Endodermal cell (in vitro differentiated cells): ENCODE data around the gene KCNH8. TPM values are rescaled to one million over a fixed set of nuclear protein-coding genes. Genes with fewer than 3 reads are reported as not detected.

Source experiments
- DNase-seq: peaks from one replicate; pipeline ENCODE4 v3.0.0-alpha.2; 2017
- H3K27ac ChIP-seq: 2 replicates; pipeline ENCODE4 v1.5.1; 2013; ENCODE audit warnings: mild to moderate bottlenecking, low read depth, low read length, moderate library complexity
- H3K27me3 ChIP-seq: 2 replicates; pipeline ENCODE4 v1.6.1; 2013; ENCODE audit warnings: mild to moderate bottlenecking, low read length, moderate library complexity; ENCODE audit not compliant: insufficient read depth, control insufficient read depth, poor library complexity, severe bottlenecking
- H3K36me3 ChIP-seq: 2 replicates; pipeline ENCODE4 v1.7.0; 2013; ENCODE audit warnings: mild to moderate bottlenecking, low read length, moderate library complexity; ENCODE audit not compliant: control insufficient read depth, insufficient read depth
- H3K4me1 ChIP-seq: one replicate; pipeline ENCODE4 v1.7.0; 2013; ENCODE audit warnings: low read length; ENCODE audit not compliant: control insufficient read depth, insufficient read depth
- H3K4me3 ChIP-seq: 2 replicates; pipeline ENCODE4 v1.5.1; 2013; ENCODE audit warnings: mild to moderate bottlenecking, low read length, moderate library complexity
- H3K9ac ChIP-seq: 2 replicates; pipeline ENCODE4 v1.6.1; 2013; ENCODE audit warnings: mild to moderate bottlenecking, low read length, moderate library complexity; ENCODE audit not compliant: poor library complexity, severe bottlenecking; ENCODE audit errors: extremely low read depth
- H3K9me3 ChIP-seq: 2 replicates; pipeline ENCODE4 v1.6.1; 2013; ENCODE audit warnings: mild to moderate bottlenecking, low read length, moderate library complexity; ENCODE audit not compliant: control insufficient read depth
- H3K27ac Mint-ChIP-seq: 2 replicates; pipeline ENCODE4 v1.8.0; 2020; ENCODE audit warnings: mixed read lengths
- H3K27me3 Mint-ChIP-seq: 2 replicates; pipeline ENCODE4 v1.8.0; 2021; ENCODE audit warnings: mild to moderate bottlenecking, mixed read lengths; ENCODE audit not compliant: insufficient read depth
- H3K36me3 Mint-ChIP-seq: 2 replicates; pipeline ENCODE4 v1.8.0; 2020; ENCODE audit warnings: low read depth, mixed read lengths
- H3K4me1 Mint-ChIP-seq: 2 replicates; pipeline ENCODE4 v1.8.0; 2020; ENCODE audit warnings: mixed read lengths
- H3K4me3 Mint-ChIP-seq: 2 replicates; pipeline ENCODE4 v1.8.0; 2020; ENCODE audit warnings: mild to moderate bottlenecking, moderate library complexity, mixed read lengths
- H3K9me3 Mint-ChIP-seq: 2 replicates; pipeline ENCODE4 v1.8.0; 2020; ENCODE audit warnings: mild to moderate bottlenecking, mixed read lengths
- WGBS, 2 experiments: methylation state at CpG; one replicate each; pipeline versions ENCODE4 v1.1.5 to v1.1.7; 2013; ENCODE audit warnings: missing lambda C conversion rate in 2 of 2, mixed read lengths in 1 of 2; ENCODE audit not compliant: insufficient coverage in 1 of 2, insufficient read length in 1 of 2; 5-methylcytosine and 5-hydroxymethylcytosine counted together
- total RNA-seq, 2 donors: library from RNA; stranded (reverse); fragmentation: NEBNext Ultra II Directional in 1 of 2; extraction: Animal tissue kit (Norgen Biotek cat#: 25700) in 1 of 2; gene quantifications; 2 replicates in 1 of 2; 3 replicates in 1 of 2; pipeline ENCODE4 v1.2.1, GENCODE V29; 2021
- TF ChIP-seq, protein P1 (sequence below): fragments of 200-600 bp; sonication (generic); conservative IDR thresholded peaks from 2 replicates; pipeline ENCODE4 v1.5.0; 2021; ENCODE audit warnings: antibody characterized with exemption, mild to moderate bottlenecking

Gene KCNH8
- total RNA-seq, 2 donors from 2014 or later, result 12.0 to 15.0 TPM

DNA sequence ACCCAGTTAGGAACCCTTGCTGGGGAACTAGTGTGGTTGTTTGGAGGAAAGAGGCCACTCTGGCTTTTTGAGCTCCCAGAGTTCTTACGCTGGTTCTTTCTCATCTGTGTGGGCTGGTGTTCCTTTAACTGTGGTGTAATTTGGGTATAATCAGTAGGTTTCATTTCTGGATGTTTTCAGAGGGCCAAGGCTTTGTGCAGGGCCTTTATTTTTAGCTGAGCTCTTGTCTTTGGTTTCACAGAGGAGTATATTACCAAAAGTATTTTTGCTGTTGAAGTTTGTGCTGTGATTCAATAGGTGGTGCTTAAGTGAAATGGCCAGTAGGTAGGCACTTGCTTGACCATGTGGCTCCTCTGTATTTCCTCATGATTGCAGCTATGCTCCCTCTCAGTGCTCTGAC is 357.9 kb downstream of the KCNH8 start:
- Mint-ChIP-seq H3K9me3 (no peaks in the 10 kb centered on the region), H3K4me3 (no peak overlapping the region), H3K27ac (no peak overlapping the region), H3K27me3 (no peaks in the 10 kb centered on the region), H3K36me3 (no peaks in the 10 kb centered on the region), H3K4me1 (peaks cover 2% of the 10 kb centered on the region)
- Histone ChIP-seq H3K4me1 (no peaks in the 10 kb centered on the region), H3K9ac (no peak overlapping the region), H3K36me3 (peaks cover under 1% of the 10 kb centered on the region), H3K9me3 (no peaks in the 10 kb centered on the region), H3K27ac (no peak overlapping the region), H3K4me3 (no peak overlapping the region), H3K27me3 (no peaks in the 10 kb centered on the region)
- TF ChIP-seq, protein P1, sequence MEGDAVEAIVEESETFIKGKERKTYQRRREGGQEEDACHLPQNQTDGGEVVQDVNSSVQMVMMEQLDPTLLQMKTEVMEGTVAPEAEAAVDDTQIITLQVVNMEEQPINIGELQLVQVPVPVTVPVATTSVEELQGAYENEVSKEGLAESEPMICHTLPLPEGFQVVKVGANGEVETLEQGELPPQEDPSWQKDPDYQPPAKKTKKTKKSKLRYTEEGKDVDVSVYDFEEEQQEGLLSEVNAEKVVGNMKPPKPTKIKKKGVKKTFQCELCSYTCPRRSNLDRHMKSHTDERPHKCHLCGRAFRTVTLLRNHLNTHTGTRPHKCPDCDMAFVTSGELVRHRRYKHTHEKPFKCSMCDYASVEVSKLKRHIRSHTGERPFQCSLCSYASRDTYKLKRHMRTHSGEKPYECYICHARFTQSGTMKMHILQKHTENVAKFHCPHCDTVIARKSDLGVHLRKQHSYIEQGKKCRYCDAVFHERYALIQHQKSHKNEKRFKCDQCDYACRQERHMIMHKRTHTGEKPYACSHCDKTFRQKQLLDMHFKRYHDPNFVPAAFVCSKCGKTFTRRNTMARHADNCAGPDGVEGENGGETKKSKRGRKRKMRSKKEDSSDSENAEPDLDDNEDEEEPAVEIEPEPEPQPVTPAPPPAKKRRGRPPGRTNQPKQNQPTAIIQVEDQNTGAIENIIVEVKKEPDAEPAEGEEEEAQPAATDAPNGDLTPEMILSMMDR, result no peak
- DNase-seq, result no peak
- WGBS, 2 experiments, result 100% methylated on average over 1 of the region's 1 CpG; no CpG with 5 or more reads in 1 of the 2 experiments

DNA sequence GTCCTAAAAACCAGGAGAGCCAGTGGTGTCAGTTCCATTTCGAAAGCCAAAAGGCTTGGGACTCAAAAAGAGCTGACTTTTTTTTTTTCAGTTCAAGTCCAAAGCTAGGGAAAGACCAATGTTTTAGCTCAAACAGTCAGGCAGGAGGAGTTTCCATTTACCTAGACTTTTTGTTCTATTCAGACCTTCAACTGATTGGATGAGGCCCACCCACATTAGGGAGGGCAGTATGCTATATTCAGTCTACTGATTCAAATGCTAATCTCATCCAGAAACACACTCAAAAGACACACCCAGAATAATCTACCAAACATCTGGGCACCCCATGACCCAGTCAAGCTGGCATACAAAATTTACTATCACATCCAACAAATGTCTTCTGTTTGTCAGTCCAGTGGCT is 374.0 kb downstream of the KCNH8 start:
- Histone ChIP-seq H3K36me3 (peaks cover 69% of the 10 kb centered on the region), H3K9ac (no peak overlapping the region), H3K9me3 (no peaks in the 10 kb centered on the region), H3K27ac (no peak overlapping the region), H3K27me3 (no peaks in the 10 kb centered on the region), H3K4me1 (no peaks in the 10 kb centered on the region), H3K4me3 (no peak overlapping the region)
- peaks cover 7% of the 10 kb centered on the region for H3K36me3 Mint-ChIP-seq
- no peak for DNase-seq
- no peaks in the 10 kb centered on the region for H3K4me1 Mint-ChIP-seq
- H3K4me3 Mint-ChIP-seq, result no peak overlapping the region
- TF ChIP-seq, protein P1, result no peak
- peaks cover 2% of the 10 kb centered on the region for H3K9me3 Mint-ChIP-seq
- no peak overlapping the region for H3K27ac Mint-ChIP-seq
- 96 to 100% methylated on average over 1 of the region's 1 CpG for WGBS, 2 experiments
- no peaks in the 10 kb centered on the region for H3K27me3 Mint-ChIP-seq

DNA sequence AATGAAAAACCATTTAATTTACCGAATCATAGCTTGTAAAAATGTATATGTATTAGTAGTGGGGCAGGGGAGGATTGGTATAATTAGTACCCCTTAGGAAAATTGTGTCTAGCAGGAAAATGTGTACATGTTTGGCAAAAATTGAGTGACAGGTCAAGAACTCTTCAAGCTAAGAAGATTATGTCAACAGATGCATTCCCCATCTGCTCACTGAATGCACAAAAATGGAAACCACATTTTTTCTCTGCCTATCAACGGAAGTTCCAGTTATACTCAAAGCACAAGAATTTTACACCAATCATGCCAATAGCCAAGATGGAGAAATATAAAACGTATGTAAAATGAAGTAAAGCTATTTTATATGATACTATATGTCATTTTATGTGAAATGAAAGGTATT is 377.8 kb downstream of the KCNH8 start:
- H3K27me3 ChIP-seq, result no peaks in the 10 kb centered on the region
- WGBS, 2 experiments, result 83 to 96% methylated on average over 1 to 3 of the region's 3 CpGs
- no peaks in the 10 kb centered on the region for H3K4me1 ChIP-seq
- Mint-ChIP-seq H3K27ac (no peak overlapping the region), H3K4me3 (no peak overlapping the region), H3K4me1 (no peaks in the 10 kb centered on the region), H3K27me3 (no peaks in the 10 kb centered on the region), H3K9me3 (peaks cover 2% of the 10 kb centered on the region), H3K36me3 (peaks cover 9% of the 10 kb centered on the region)
- no peaks in the 10 kb centered on the region for H3K9me3 ChIP-seq
- H3K27ac ChIP-seq, result no peak overlapping the region
- H3K4me3 ChIP-seq, result no peak overlapping the region
- no peak overlapping the region for H3K9ac ChIP-seq
- DNase-seq, result no peak
- TF ChIP-seq, protein P1, result no peak
- peaks cover 44% of the 10 kb centered on the region for H3K36me3 ChIP-seq
